Measurements from ENCODE around the gene RIC8B.
"Not testable (repeated sequence)": the region's sequence is repeated elsewhere in the genome, so short reads cannot be mapped to it uniquely, and the experiment has no call there.

The RIC8B gene

GRCh38 chr12:106907846-106908245, 133.4 kb downstream of the RIC8B start:
- no peak for DNase-seq

GRCh38 chr12:106908561-106908960, 134.1 kb downstream of the RIC8B start:
- no peak for DNase-seq

- no peak for DNase-seq
Measured at GRCh38 chr12:106910202-106910601, 135.7 kb downstream of the RIC8B start.

- DNase-seq: no peak
Measured at GRCh38 chr12:106911581-106911980, 137.1 kb downstream of the RIC8B start.

- DNase-seq: no peak
Measured at GRCh38 chr12:106913456-106913855, 139.0 kb downstream of the RIC8B start.

GRCh38 chr12:106914796-106915634, 140.5 kb downstream of the RIC8B start:
- no peak for DNase-seq

GRCh38 chr12:106915635-106916026, 141.1 kb downstream of the RIC8B start:
- no peak for DNase-seq

- DNase-seq: no peak
Measured at GRCh38 chr12:106917503-106917902, 143.0 kb downstream of the RIC8B start.

GRCh38 chr12:106918746-106919145, 144.3 kb downstream of the RIC8B start:
- no peak for DNase-seq

- DNase-seq: no peak
Measured at GRCh38 chr12:106919910-106920544, 145.5 kb downstream of the RIC8B start.

GRCh38 chr12:106921976-106922375, 147.5 kb downstream of the RIC8B start:
- not testable (repeated sequence) for DNase-seq

GRCh38 chr12:106923594-106923993, 149.1 kb downstream of the RIC8B start:
- not testable (repeated sequence) for DNase-seq

GRCh38 chr12:106924268-106924861, 149.9 kb downstream of the RIC8B start:
- no peak for DNase-seq

GRCh38 chr12:106926657-106927056, 152.2 kb downstream of the RIC8B start:
- DNase-seq: no peak

- DNase-seq: no peak
Measured at GRCh38 chr12:106934277-106934676, 159.8 kb downstream of the RIC8B start.
